ENCODE data around the gene CGB1.
"Not testable (repeated sequence)": the region's sequence is repeated elsewhere in the genome, so short reads cannot be mapped to it uniquely, and the experiment has no call there.

CGB1 gene

DNA sequence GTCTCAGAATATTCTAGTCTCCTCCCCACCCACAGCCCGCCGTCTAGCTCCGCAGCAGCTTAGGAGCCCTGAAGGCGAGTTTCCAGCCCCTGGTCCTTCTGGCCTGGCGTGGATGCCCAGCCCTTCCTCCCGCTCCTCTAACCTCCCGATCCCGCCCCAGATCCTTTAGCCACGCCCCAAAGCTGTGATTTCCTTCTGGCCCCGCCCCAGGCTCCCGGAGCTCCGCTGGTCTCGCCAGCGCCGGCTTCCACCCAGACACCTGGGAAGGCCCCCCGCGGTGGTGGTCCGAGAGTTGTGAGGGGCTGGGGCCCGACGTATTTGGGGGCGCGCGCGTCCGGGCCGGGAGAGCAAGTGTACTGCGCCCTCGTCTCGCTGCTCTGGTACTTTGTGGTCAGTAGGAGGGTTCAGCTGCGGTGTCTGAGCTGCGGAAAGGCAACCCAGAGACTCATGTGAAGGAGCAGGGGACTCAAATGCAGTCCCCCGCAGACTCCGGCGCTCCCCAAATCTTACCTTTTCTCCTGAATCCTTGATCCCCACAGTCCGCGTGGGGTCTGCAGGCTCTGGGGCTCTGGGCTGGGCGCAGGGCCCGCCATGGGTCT is 21.0 kb upstream of the CGB1 start, which contains the start of gene CGB7:
TSS of gene CGB7 (minus strand) at position 114 of the 599 bp plus-strand sequence. CDS start 2,374 bp downstream, outside the sequence.
- no peak for DNase-seq

DNA sequence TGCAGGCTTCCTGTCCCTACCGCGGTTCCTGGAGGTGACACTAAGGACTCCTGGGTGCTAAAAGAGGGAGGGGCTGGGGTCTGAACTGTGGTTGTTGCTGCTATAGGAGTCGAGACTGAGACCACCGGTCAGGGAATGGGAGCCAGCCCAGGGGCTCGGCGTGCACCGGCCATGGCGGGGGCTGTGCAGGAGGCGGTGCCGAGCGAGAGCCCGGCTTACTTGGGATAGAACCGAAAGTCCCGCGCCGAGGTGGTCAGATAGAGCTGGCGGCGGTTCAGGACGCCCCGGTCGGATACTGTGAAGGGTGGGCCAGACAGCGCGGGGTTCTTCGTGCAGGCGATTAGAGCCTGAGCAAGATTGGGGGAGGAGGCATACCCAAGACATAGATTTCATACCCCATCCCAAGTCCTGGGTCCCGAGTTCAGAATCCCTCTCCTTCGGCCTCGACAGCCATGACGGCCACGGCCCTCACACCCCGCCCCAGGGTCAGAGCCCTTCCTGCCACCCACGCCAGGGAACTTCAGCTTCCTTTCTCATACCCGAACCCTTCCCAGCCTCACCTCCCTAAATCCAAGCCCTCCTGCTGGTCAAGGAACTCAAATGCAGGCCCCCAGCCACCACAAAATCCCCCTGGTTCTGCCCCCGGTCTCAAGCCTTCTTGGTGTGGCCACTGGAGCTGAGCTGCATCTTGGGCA is 20.4 kb upstream of the CGB1 start:
- not testable (repeated sequence) for DNase-seq

DNA sequence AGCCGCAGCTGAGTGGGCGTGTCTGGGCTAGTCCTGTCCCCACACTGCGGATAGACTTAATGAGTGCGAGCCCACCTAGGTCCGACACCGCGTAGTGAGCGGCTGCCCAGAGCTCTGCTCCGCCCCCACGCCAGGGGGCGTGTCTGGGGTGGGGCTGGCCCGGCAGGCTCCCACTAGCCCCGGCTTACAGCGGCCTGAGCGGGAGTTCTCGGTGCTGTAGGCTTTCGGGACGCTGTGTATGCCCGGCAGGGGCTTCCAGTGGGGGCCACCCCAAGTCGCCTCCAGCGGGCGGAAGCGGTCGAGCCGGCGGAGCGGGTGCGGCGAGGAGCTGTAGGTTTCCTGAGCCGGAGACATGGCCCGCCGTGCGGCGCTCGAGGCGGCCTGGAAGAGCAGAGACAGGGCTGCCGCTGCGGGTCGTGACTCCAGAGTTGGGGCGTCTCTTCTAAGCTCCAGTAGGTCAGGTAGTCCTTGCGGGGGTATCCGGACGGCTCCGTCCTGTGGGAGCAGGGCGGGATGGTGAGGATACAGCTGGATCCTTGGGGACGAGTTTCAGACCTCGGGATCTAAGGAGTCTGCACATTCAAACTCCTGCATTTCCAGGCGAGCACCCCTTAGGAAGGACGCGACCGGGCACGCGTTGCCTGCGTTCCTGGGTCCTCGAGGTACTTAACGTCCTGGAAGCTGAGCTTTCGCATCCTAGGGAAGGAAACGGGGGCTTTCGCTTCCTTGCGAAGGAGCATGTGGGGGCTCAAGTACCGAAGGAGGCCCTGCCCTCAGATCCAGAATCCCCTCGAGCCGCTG is 19.6 kb upstream of the CGB1 start:
- DNase-seq: no peak

DNA sequence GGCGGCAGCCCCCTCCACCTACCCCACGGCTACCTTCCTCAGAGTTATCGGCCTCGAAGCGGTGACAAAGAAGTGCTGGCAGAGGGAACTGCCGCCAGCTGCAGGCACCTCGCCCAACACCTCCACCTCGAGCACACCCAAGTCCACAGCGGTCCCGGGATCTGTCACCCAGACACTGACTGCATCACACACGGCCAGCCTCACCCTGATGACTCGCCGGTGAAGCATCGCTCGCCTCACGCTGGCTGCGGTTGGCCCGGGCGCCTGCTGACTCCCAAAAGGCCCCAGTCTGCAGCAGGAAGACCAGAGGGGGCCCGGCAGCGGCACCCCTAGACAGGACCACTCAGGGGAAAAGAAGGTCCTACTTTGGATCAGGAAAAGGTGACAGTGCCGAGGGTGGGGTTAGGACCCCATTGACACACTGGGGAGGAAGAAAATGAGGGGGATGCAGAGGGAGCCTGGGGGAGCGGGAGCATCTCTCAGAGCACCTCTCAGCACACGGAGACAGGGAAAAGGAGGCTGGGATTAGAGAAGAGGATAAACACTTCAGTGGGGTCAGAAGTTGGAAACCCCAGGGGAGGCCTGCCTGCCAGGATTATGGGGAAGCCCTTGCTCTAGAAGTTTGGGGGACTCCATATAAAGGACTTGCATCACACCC is 13.8 kb upstream of the CGB1 start:
- DNase-seq: not testable (repeated sequence)

DNA sequence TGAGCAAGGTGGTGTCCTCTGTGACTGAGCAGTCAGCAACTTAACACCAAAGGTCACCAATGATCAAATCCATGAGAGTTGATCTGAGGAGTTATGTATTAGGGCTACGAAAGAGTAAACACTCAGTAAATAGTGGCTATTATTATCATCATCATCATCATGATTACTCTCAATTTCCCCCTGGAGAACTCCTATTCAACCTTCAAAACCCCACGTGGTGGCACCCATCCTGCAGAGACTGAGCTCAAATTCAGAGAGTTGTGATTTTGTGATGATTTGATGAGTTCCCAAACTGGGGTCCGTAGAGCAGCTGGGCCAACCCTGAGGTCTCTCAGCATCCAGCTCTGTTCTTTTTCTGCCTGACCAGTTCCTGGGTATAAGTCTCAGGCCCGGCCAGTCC is 13.1 kb upstream of the CGB1 start:
- DNase-seq: not testable (repeated sequence)

DNA sequence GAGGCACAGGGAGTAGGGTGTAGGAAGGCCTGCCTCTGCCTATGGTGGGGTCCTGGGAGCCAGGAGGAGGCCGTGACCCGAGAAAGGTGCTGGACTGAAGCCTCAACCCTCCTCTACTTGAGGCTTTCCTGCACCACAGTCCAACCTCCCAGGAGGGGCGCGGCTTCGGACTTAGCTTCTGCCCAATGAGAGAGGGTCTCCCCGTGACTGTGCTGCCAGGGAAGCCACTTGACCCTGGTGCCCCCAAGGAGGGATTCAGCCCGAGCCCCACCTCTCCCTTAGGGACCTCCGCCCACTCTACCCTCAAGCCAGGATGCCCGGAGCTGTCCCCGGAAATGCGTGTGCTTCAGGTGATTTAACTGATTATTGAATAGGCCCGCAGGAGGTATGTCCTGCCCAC is 12.3 kb upstream of the CGB1 start, which contains the start of gene CGB8:
TSS of gene CGB8 (minus strand) at position 101 of the 400 bp plus-strand sequence. CDS start 372 bp downstream, outside the sequence.
- not testable (repeated sequence) for DNase-seq

DNA sequence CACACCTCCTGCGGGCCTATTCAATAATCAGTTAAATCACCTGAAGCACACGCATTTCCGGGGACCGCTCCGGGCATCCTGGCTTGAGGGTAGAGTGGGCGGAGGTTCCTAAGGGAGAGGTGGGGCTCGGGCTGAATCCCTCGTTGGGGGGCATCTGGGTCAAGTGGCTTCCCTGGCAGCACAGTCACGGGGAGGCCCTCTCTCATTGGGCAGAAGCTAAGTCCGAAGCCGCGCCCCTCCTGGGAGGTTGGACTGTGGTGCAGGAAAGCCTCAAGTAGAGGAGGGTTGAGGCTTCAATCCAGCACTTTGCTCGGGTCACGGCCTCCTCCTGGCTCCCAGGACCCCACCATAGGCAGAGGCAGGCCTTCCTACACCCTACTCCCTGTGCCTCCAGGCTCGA is 6.9 kb upstream of the CGB1 start, which contains the start of gene CGB5:
TSS of gene CGB5 (plus strand) at position 301 of the 400 bp plus-strand sequence. CDS start 362 bp downstream, outside the sequence.
- not testable (repeated sequence) for DNase-seq

DNA sequence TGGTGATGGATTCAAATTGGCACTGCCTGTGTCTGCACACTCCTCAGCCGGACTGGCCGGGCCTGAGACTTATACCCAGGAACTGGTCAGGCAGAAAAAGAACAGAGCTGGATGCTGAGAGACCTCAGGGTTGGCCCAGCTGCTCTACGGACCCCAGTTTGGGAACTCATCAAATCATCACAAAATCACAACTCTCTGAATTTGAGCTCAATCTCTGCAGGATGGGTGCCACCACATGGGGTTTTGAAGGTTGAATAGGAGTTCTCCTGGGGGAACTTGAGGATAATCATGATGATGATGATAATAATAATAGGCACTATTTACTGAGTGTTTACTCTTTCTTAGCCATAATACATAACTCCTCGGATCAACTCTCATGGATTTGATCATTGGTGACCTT is 6.0 kb upstream of the CGB1 start:
- DNase-seq: not testable (repeated sequence)

DNA sequence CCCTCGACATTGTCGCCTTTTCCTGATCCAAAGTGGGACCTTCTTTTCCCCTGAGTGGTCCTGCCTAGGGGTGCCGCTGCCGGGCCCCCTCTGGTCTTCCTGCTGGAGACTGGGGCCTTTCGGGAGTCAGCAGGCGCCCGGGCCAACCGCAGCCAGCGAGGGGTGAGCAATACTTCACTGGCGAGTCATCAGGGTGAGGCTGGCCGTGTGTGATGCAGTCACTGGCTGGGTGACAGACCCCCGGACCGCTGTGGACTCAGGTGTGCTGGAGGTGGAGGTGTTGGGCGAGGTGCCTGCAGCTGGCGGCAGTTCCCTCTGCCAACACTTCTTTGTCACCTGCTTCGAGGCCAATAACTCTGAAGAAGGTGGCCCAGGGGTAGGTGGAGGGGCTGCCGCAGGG is 5.5 kb upstream of the CGB1 start:
- DNase-seq: no peak

DNA sequence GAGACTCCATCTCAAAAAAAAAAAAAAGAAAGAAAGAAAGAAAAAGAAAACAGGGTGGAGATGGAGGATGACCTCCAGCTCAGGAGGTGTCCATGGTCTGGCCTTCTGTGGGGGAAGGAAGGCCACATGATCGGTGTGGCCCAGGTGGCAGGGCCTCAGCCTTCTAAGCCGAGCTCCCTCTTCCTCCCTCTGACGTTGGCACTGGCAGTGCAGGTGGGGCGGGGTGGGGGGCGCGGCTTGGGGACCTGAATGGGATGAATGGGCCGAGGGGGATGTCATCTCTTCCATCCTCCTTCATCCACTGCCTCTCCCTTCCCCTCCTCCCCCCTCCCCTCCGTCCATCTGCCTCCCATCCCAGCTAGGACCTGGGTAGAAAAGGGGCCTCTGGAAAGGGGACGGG is 3.0 kb upstream of the CGB1 start:
- DNase-seq: not testable (repeated sequence)

DNA sequence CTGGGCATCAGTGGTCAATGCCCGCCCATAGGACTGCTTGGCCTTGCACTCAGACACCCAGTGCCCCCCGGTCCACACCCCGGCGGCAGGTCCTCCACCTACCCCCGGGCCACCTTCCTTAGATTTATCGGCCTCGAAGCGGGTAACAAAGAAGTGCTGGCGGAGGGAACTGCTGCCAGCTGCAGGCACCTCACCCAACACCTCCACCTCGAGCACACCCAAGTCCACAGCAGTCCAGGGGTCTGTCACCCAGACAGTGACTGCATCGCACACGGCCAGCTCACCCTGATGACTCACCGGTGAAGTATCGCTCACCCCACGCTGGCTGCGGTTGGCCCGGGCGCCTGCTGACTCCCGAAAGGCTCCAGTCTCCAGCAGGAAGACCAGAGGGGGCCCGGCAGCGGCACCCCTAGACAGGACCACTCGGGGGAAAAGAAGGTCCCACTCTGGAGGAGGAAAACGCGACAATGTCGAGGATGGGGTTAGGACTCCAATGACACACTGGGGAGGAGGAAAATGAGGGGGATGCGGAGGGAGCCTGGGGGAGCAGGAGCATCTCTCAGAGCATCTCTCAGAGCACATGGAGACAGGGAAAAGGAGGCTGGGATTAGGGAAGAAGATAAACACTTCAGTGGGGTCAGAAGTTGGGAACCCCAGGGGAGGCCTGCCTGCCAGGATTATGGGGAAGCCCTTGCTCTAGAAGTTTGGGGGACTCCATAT is 2.0 kb upstream of the CGB1 start:
- DNase-seq: not testable (repeated sequence)

DNA sequence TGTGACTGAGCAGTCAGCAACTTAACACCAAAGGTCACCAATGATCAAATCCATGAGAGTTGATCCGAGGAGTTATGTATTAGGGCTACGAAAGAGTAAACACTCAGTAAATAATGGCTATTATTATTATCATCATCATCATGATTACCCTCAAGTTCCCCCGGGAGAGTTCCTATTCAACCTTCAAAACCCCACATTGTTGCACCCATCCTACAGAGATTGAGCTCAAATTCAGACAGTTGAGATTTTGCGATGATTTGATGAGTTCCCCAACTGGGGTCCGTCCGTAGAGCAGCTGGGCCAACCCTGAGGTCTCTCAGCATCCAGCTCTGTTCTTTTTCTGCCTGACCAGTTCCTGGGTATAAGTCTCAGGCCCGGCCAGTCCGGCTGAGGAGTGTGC is 1.4 kb upstream of the CGB1 start:
- not testable (repeated sequence) for DNase-seq

DNA sequence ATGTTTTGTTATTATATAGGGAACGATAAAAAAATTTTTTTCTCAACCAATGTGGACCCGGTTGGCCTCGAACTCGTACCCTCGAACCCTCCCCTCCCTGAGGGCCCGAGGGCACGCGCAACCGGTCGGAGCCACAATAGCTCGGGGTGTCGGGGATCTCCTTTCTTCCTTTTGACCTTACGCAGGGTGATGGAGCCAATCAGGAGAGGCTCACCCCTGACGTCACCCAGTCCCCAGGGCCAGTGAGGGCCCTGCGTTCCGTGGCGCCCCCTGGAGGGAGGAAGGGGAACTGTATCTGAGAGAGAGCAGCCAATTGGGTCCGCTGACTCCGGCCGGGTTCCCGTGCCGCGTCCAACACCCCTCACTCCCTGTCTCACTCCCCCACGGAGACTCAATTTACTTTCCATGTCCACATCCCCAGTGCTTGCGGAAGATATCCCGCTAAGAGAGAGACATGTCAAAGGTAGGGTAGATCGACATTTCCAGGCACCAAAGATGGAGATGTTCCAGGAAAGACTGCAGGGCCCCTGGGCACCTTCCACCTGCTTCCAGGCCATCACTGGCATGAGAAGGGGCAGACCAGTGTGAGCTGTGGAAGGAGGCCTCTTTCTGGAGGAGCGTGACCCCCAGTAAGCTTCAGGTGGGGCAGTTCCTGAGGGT is 4.9 kb downstream of the CGB1 start, which contains the start of gene CGB2:
TSS of gene CGB2 (plus strand) at position 249 of the 660 bp plus-strand sequence. CDS start at position 455, 206 bp downstream.
- DNase-seq: not testable (repeated sequence)

DNA sequence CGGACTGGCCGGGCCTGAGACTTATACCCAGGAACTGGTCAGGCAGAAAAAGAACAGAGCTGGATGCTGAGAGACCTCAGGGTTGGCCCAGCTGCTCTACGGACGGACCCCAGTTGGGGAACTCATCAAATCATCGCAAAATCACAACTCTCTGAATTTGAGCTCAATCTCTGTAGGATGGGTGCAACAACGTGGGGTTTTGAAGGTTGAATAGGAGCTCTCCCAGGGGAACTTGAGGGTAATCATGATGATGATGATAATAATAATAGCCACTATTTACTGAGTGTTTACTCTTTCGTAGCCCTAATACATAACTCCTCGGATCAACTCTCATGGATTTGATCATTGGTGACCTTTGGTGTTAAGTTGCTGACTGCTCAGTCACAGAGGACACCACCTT is 6.4 kb downstream of the CGB1 start:
- not testable (repeated sequence) for DNase-seq

DNA sequence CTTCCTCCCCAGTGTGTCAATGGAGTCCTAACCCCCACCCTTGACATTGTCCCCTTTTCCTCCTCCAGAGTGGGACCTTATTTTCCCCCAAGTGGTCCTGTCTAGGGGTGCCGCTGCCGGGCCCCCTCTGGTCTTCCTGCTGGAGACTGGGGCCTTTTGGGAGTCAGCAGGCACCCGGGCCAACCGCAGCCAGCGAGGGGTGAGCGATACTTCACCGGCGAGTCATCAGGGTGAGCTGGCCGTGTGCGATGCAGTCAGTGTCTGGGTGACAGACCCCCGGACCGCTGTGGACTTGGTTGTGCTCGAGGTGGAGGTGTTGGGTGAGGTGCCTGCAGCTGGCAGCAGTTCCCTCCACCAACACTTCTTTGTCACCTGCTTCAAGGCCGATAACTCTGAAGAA is 6.9 kb downstream of the CGB1 start:
- not testable (repeated sequence) for DNase-seq

DNA sequence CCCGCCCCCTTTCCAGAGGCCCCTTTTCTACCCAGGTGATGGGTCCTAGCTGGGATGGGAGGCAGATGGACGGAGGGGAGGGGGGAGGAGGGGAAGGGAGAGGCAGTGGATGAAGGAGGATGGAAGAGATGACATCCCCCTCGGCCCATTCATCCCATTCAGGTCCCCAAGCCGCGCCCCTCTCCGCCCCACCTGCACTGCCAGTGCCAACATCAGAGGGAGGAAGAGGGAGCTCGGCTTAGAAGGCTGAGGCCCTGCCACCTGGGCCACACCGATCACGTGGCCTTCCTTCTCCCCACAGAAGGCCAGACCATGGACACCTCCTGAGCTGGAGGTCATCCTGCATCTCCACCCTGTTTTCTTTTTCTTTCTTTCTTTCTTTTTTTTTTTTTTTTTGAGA is 8.0 kb downstream of the CGB1 start:
- not testable (repeated sequence) for DNase-seq

DNA sequence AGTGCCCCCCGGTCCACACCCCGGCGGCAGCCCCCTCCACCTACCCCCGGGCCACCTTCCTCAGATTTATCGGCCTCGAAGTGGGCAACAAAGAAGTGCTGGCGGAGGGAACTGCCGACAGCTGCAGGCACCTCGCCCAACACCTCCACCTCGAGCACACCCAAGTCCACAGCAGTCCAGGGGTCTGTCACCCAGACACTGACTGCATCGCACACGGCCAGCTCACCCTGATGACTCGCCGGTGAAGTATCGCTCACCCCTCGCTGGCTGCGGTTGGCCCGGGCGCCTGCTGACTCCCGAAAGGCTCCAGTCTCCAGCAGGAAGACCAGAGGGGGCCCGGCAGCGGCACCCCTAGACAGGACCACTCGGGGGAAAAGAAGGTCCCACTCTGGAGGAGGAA is 11.1 kb downstream of the CGB1 start:
- DNase-seq: not testable (repeated sequence)

DNA sequence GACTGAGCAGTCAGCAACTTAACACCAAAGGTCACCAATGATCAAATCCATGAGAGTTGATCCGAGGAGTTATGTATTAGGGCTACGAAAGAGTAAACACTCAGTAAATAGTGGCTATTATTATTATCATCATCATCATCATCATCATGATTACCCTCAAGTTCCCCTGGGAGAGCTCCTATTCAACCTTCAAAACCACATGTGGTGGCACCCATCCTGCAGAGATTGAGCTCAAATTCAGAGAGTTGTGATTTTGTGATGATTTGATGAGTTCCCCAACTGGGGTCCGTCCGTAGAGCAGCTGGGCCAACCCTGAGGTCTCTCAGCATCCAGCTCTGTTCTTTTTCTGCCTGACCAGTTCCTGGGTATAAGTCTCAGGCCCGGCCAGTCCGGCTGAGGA is 11.6 kb downstream of the CGB1 start:
- not testable (repeated sequence) for DNase-seq

DNA sequence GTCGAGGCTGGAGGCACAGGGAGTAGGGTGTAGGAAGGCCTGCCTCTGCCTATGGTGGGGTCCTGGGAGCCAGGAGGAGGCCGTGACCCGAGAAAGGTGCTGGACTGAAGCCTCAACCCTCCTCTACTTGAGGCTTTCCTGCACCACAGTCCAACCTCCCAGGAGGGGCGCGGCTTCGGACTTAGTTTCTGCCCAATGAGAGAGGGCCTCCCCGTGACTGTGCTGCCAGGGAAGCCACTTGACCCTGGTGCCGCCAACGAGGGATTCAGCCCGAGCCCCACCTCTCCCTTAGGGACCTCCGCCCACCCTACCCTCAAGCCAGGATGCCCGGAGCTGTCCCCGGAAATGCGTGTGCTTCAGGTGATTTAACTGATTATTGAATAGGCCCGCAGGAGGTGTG is 12.5 kb downstream of the CGB1 start, which contains the start of gene CGB3:
TSS of gene CGB3 (minus strand) at position 101 of the 400 bp plus-strand sequence. CDS start 362 bp downstream, outside the sequence.
- not testable (repeated sequence) for DNase-seq

DNA sequence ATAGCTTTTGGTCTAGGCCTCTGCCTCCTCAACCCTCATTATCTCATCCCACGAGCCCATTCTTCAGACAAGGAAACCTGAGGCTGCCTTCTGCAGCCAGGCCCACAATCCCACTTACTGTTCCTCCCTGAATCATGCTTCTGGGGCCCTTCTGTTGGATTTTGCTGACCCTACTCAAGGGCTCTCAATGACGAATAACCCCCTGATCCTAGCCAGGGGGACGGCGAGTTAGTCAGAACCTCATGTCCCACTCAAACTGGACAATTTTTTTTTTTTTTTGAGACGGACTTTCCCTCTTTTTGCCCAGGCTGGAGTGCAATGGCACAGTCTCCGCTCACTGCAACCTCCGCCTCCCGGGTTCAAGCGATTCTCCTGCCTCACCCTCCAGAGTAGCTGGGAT is 14.6 kb downstream of the CGB1 start:
- no peak for DNase-seq
